ENCODE results near the gene GXYLT2. TPM values are rescaled to one million over a fixed set of nuclear protein-coding genes. Genes with fewer than 3 reads are reported as not detected.

GXYLT2 gene
- total and polyA plus RNA-seq, 2 of the 13 experiments (the other 11 are each of a cell fraction or from before 2014, with no cell fraction given), result 4.3 to 6.9 TPM

DNA sequence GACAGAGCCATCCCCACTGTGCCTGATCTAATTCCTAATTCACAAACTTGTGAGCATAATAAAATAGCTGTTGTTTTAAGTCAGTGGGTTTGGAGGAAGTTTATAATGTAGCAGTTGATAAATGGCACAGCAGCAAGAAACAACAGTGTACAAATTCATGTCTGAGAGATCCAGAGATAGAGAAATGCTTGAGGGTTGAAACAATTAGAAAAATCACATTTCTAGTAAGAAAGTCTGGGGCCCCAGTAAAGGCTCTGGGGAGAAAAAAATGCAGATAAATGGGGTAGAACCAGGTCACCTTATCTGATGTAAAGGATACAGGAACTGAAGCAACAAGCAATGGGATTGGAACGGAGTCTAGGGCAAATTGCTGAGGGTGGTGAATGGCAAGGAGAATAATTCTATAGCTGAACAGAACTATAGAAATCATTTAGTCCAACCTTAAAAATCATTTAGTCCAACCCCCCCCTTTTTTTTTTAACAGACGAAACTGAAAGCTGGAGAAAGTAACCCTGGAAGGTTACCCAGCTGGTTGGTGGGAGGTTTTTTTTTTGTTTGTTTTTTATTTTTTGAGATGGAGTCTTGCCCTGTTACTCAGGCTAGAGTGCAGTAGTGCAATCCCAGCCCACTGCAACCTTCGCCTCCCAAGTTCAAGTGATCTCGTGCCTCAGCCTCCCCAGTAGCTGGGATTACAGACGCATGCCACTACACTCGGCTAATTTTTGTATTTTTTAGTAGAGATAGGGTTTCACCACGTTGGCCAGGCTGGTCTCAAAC lies 25.3 kb upstream of the GXYLT2 start:
- CTCF ChIA-PET (ENCODE audit: low intra/inter-chr PET ratio, low total read pairs), result no interaction called here
- DNase-seq (ENCODE audit: low spot score) (no peak), ATAC-seq (no peak), FAIRE-seq (no peak)
- Histone ChIP-seq H3K27ac (ENCODE audit: extremely low read length, insufficient read depth, low read length) (no peak overlapping the region), H3K4me3 (replicated peaks in 1 of 3; ENCODE audit: insufficient read depth in 1 of 3, low read depth in 2 of 3, low read length in 3 of 3) (no peak overlapping the region), H4K20me1 (ENCODE audit: insufficient read depth, low read length) (no peaks in the 10 kb centered on the region), H3K36me3 (replicated peaks in 1 of 2; ENCODE audit: control insufficient read depth in 1 of 2, insufficient read depth in 2 of 2, low read length in 2 of 2) (no peaks in the 10 kb centered on the region), H3K4me1 (ENCODE audit: insufficient read depth, low read length) (no peaks in the 10 kb centered on the region), H3K4me2 (ENCODE audit: low read depth, low read length) (no peak overlapping the region), H3K9ac (ENCODE audit: insufficient read depth, low read depth, low read length) (no peak overlapping the region), H3K79me2 (ENCODE audit: insufficient read depth, low read length) (no peaks in the 10 kb centered on the region), H2AFZ (ENCODE audit: low read length) (no peak overlapping the region), H3K27me3 (ENCODE audit: control insufficient read depth in 1 of 2, insufficient read depth in 2 of 2, low read length in 2 of 2) (no peaks in the 10 kb centered on the region; a peak in 1 of 5 replicates), H3K9me3 (ENCODE audit: low read length) (no peaks in the 10 kb centered on the region)
- in situ Hi-C loops (cut with HindIII; ENCODE audit: extremely low pct_ligation_motif_present, low pct_unique_long_range_greater_than_20kb), result no loop called here
- POLR2A ChIA-PET, result no interaction called here
- WGBS (ENCODE audit: low lambda C conversion rate), result 16% methylated on average over 7 of the region's 7 CpGs
- intact Hi-C loops (cut with micrococcal nuclease; ENCODE audit: unreplicated experiment), result no loop called here
- BruUV-seq (replicated peaks), result no TSS peak
- TF ChIP-seq TOE1 (CRISPR knock-in tag; IDR thresholded peaks at IDR 0.05) (no peak), SRY (CRISPR knock-in tag; IDR thresholded peaks at IDR 0.05) (no peak), ZNF343 (CRISPR knock-in tag; IDR thresholded peaks at IDR 0.05) (no peak), FOSL2 (CRISPR knock-in tag; IDR thresholded peaks at IDR 0.05) (no peak), PHF20 (CRISPR knock-in tag; IDR thresholded peaks at IDR 0.05) (no peak), TP53 (CRISPR knock-in tag; conservative IDR thresholded peaks at IDR 0.05) (no peak), REPIN1 (CRISPR knock-in tag; IDR thresholded peaks at IDR 0.05; ENCODE audit: borderline replicate concordance, low read depth) (no peak), GFI1 (CRISPR knock-in tag; IDR thresholded peaks at IDR 0.05; ENCODE audit: borderline replicate concordance) (no peak), JDP2 (CRISPR knock-in tag; IDR thresholded peaks at IDR 0.05; ENCODE audit: borderline replicate concordance) (no peak), SRF (IDR thresholded peaks at IDR 0.05; ENCODE audit: low read depth, low read length) (no peak), SNAPC2 (CRISPR knock-in tag; IDR thresholded peaks at IDR 0.05) (no peak), ZNF121 (CRISPR knock-in tag; IDR thresholded peaks at IDR 0.05) (no peak), MED8 (CRISPR knock-in tag; IDR thresholded peaks at IDR 0.05; ENCODE audit: insufficient replicate concordance) (no peak), FOXK1 (CRISPR knock-in tag; IDR thresholded peaks at IDR 0.05; ENCODE audit: borderline replicate concordance, low read depth) (no peak)
- TF ChIP-seq, protein P1, sequence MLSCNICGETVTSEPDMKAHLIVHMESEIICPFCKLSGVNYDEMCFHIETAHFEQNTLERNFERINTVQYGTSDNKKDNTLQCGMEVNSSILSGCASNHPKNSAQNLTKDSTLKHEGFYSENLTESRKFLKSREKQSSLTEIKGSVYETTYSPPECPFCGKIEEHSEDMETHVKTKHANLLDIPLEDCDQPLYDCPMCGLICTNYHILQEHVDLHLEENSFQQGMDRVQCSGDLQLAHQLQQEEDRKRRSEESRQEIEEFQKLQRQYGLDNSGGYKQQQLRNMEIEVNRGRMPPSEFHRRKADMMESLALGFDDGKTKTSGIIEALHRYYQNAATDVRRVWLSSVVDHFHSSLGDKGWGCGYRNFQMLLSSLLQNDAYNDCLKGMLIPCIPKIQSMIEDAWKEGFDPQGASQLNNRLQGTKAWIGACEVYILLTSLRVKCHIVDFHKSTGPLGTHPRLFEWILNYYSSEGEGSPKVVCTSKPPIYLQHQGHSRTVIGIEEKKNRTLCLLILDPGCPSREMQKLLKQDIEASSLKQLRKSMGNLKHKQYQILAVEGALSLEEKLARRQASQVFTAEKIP (CRISPR knock-in tag; IDR thresholded peaks at IDR 0.05; ENCODE audit: borderline replicate concordance), result no peak
- TF ChIP-seq, protein P2, sequence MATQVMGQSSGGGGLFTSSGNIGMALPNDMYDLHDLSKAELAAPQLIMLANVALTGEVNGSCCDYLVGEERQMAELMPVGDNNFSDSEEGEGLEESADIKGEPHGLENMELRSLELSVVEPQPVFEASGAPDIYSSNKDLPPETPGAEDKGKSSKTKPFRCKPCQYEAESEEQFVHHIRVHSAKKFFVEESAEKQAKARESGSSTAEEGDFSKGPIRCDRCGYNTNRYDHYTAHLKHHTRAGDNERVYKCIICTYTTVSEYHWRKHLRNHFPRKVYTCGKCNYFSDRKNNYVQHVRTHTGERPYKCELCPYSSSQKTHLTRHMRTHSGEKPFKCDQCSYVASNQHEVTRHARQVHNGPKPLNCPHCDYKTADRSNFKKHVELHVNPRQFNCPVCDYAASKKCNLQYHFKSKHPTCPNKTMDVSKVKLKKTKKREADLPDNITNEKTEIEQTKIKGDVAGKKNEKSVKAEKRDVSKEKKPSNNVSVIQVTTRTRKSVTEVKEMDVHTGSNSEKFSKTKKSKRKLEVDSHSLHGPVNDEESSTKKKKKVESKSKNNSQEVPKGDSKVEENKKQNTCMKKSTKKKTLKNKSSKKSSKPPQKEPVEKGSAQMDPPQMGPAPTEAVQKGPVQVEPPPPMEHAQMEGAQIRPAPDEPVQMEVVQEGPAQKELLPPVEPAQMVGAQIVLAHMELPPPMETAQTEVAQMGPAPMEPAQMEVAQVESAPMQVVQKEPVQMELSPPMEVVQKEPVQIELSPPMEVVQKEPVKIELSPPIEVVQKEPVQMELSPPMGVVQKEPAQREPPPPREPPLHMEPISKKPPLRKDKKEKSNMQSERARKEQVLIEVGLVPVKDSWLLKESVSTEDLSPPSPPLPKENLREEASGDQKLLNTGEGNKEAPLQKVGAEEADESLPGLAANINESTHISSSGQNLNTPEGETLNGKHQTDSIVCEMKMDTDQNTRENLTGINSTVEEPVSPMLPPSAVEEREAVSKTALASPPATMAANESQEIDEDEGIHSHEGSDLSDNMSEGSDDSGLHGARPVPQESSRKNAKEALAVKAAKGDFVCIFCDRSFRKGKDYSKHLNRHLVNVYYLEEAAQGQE (IDR thresholded peaks at IDR 0.05; ENCODE audit: borderline replicate concordance in 1 of 2, low read depth in 1 of 2, low read length in 2 of 2), result no peak
- TF ChIP-seq, protein P3, sequence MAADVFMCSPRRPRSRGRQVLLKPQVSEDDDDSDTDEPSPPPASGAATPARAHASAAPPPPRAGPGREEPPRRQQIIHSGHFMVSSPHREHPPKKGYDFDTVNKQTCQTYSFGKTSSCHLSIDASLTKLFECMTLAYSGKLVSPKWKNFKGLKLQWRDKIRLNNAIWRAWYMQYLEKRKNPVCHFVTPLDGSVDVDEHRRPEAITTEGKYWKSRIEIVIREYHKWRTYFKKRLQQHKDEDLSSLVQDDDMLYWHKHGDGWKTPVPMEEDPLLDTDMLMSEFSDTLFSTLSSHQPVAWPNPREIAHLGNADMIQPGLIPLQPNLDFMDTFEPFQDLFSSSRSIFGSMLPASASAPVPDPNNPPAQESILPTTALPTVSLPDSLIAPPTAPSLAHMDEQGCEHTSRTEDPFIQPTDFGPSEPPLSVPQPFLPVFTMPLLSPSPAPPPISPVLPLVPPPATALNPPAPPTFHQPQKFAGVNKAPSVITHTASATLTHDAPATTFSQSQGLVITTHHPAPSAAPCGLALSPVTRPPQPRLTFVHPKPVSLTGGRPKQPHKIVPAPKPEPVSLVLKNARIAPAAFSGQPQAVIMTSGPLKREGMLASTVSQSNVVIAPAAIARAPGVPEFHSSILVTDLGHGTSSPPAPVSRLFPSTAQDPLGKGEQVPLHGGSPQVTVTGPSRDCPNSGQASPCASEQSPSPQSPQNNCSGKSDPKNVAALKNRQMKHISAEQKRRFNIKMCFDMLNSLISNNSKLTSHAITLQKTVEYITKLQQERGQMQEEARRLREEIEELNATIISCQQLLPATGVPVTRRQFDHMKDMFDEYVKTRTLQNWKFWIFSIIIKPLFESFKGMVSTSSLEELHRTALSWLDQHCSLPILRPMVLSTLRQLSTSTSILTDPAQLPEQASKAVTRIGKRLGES (CRISPR knock-in tag; IDR thresholded peaks at IDR 0.05; ENCODE audit: borderline replicate concordance), result no peak

Measured in HepG2 (cell line).